ENCODE data around the gene TRIO.
"Not testable (repeated sequence)": the region's sequence is repeated elsewhere in the genome, so short reads cannot be mapped to it uniquely, and the experiment has no call there.

Gene TRIO

GRCh38 chr5:14528926-14529325, 385.8 kb downstream of the TRIO start:
- no peak for DNase-seq

- no peak for DNase-seq
These were observed 388.5 kb downstream of the TRIO start for GRCh38 chr5:14531668-14532067.

- no peak for DNase-seq
These were observed 389.0 kb downstream of the TRIO start for GRCh38 chr5:14532180-14532579.

- no peak for DNase-seq
These were observed 391.6 kb downstream of the TRIO start for GRCh38 chr5:14534773-14535172.

DNA sequence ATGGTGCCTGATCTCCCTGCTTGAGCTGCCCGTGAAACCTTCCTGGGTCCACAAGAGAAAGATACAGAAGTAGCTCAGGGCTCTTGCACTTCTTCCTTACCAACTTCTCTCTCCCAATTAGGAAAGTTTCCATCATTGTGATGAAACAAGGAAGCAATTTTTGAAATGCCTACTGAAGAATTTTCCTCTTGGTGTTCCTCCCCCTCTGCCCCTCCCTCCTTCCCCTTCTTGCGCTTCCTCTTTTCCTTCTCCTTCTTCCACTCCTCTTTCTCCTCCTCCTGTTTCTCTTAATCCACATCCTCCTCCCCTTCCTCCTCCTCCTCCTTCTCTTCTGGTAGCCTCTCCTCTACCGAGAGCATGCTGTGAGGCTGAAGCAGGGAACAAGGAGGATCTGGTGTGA, 402.2 kb downstream of the TRIO start:
- peak; percentile 84 for DNase-seq

- DNase-seq: no peak
These were observed 402.7 kb downstream of the TRIO start for GRCh38 chr5:14545862-14546261.

DNA sequence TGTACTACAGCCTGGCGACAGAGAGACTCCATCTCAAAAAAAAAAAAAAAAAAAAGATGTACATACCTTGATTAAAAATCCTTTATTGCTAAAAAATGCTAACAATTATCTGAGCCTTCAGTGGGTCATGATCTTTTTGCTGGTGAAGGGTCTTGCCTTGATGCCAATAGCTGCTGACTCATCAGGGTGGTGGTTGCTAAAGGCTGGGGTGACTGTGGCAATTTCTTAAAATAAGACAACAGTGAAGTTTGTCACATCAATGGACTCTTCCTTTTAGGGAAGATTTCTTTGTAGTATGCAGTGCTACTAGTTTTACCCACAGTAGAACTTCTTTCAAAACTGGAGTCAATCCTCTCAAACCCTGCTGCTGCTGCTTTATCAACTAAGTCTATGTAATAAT, 404.5 kb downstream of the TRIO start:
- no peak for DNase-seq

DNA sequence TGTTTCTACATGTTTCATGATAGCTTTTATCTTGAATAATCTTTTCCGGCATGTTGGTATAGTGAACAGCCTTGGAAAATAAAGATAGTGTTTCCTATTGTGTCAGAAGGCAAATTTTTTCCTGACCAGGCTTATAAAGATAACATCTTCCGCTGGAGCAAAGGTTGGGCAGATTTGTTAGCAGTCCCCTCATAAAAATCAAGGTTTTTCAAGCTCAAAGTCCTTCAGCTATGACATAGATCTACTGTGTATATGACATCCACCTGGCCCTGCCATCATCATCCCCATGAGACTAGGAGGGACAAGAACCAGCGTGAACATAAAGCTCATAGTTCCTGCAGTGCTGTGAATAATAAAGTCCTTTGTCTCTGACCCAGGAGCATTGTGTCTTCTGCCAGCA, 408.1 kb downstream of the TRIO start:
- DNase-seq: no peak

- DNase-seq: peak; percentile 82
These were observed 408.9 kb downstream of the TRIO start for GRCh38 chr5:14552017-14552416.

DNA sequence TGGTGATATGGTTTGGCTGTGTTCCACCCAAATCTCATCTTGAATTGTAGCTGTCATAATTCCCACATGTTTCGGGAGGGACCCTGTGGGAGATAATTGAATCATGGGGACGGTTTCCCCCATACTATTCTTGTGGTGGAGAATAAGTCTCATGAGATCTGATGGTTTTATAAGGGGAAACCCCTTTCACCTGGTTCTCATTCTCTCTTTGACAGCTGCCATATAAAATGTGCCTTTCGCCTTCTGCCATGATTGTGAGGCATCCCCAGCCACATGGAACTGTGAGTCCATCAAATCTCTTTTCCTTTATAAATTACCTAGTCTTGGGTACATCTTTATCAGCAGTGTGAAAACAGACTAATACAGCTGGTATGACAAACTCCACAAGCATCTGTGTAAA, 411.1 kb downstream of the TRIO start:
- DNase-seq: not testable (repeated sequence)

GRCh38 chr5:14556015-14556414, 412.9 kb downstream of the TRIO start:
- no peak for DNase-seq

GRCh38 chr5:14557203-14557770, 414.1 kb downstream of the TRIO start:
- DNase-seq: no peak

GRCh38 chr5:14557791-14558415, 414.8 kb downstream of the TRIO start:
- no peak for DNase-seq

Measured in suppressor macrophage treated with lipopolysaccharide for 4 hours (primary cell).